Astrocyte of the cerebellum (primary cell): Measurements from ENCODE around the gene NCAM2.

ENCODE experiments used
- DNase-seq: peaks from one replicate; pipeline ENCODE4 v3.0.0-alpha.2; 2011; ENCODE audit warnings: low read depth
- H3K4me3 ChIP-seq: 2 replicates; pipeline ENCODE4 v1.5.1; 2011; ENCODE audit warnings: mild to moderate bottlenecking, low read depth, low read length, moderate library complexity
- CTCF ChIP-seq: IDR thresholded peaks from 2 replicates; pipeline ENCODE4 v1.5.1; 2012; ENCODE audit warnings: low read length, low read depth, moderate library complexity, mild to moderate bottlenecking; ENCODE audit errors: missing control alignments
- in situ Hi-C: cut with HindIII; loops from 2 replicates; pipeline ENCODE4 v1.10.0; 2017; ENCODE audit warnings: low sequenced_read_pairs

NCAM2 gene

GRCh38 chr21:21367583-21367982 lies 369.4 kb downstream of the NCAM2 start:
- H3K4me3 ChIP-seq: no peak overlapping the region
- no peak for TF ChIP-seq CTCF
- in situ Hi-C loops: no loop called here
- no peak for DNase-seq

GRCh38 chr21:21373969-21374368 lies 375.8 kb downstream of the NCAM2 start:
- H3K4me3 ChIP-seq: no peak overlapping the region
- in situ Hi-C loops: no loop called here
- no peak for DNase-seq
- no peak for TF ChIP-seq CTCF

- no peak overlapping the region for H3K4me3 ChIP-seq
- DNase-seq: no peak
- in situ Hi-C loops: no loop called here
- no peak for TF ChIP-seq CTCF
These were observed 384.9 kb downstream of the NCAM2 start for GRCh38 chr21:21383126-21383525.

- TF ChIP-seq CTCF: no peak
- in situ Hi-C loops: no loop called here
- DNase-seq: no peak
- no peak overlapping the region for H3K4me3 ChIP-seq
These were observed 386.8 kb downstream of the NCAM2 start for GRCh38 chr21:21384977-21385376.

- H3K4me3 ChIP-seq: no peak overlapping the region
- no peak for DNase-seq
- TF ChIP-seq CTCF: no peak
- in situ Hi-C loops: no loop called here
These were observed 387.2 kb downstream of the NCAM2 start for GRCh38 chr21:21385404-21385803.

- DNase-seq: no peak
- in situ Hi-C loops: no loop called here
- no peak for TF ChIP-seq CTCF
- H3K4me3 ChIP-seq: no peak overlapping the region
These were observed 389.7 kb downstream of the NCAM2 start for GRCh38 chr21:21387916-21388315.

- no peak for TF ChIP-seq CTCF
- in situ Hi-C loops: no loop called here
- no peak overlapping the region for H3K4me3 ChIP-seq
These were observed 395.9 kb downstream of the NCAM2 start for GRCh38 chr21:21394064-21394463.

More at GRCh38 chr21:21394064-21394463, 395.9 kb downstream of the NCAM2 start:
- DNase-seq: no peak
